Vagina (tissue), 2 donors: ENCODE results near the gene RIMOC1. TPM values are rescaled to one million over a fixed set of nuclear protein-coding genes. Genes with fewer than 3 reads are reported as not detected.

ENCODE experiments used
- DNase-seq, 2 donors: peaks; one replicate each; pipeline ENCODE4 v3.0.0-alpha.2; 2017; ENCODE audit errors: extremely low spot score in 2 of 2
- H3K27ac ChIP-seq: fragments of 200-600 bp; sonication (generic); one replicate; pipeline ENCODE4 v1.5.1; 2019
- H3K27me3 ChIP-seq: fragments of 200-600 bp; sonication (generic); one replicate; pipeline ENCODE4 v1.5.1; 2019
- H3K36me3 ChIP-seq, 2 donors: fragments of 200-600 bp; sonication (generic); one replicate each; pipeline ENCODE4 v1.5.1; 2017 to 2019
- H3K4me1 ChIP-seq: fragments of 200-600 bp; sonication (generic); one replicate; pipeline ENCODE4 v1.5.1; 2019
- H3K4me3 ChIP-seq, 2 donors: fragments of 200-600 bp; sonication (generic); 1 replicate in 1 of 2; 2 replicates in 1 of 2; pipeline ENCODE4 v1.5.1; 2016 to 2019
- H3K9me3 ChIP-seq: fragments of 200-600 bp; sonication (generic); one replicate; pipeline ENCODE4 v1.5.1; 2019
- CTCF ChIP-seq, 3 experiments: fragments of 450-650 bp in 2 of 3; fragments of 200-600 bp in 1 of 3; sonication (generic) in 1 of 3; IDR thresholded peaks; one replicate each; pipeline ENCODE4 v1.5.1; 2017 to 2019; ENCODE audit warnings: antibody characterized with exemption in 3 of 3, mild to moderate bottlenecking in 2 of 3, moderate library complexity in 2 of 3
- POLR2A ChIP-seq, 2 donors: fragments of 450-650 bp; IDR thresholded peaks; one replicate each; pipeline ENCODE4 v1.6.1; 2017; ENCODE audit warnings: antibody characterized with exemption in 2 of 2, mild to moderate bottlenecking in 2 of 2, moderate library complexity in 2 of 2
- POLR2AphosphoS5 ChIP-seq, 2 donors: sonication (generic); formaldehyde crosslinking; IDR thresholded peaks; one replicate each; pipeline ENCODE4 v1.9.0; 2017; ENCODE audit warnings: antibody characterized with exemption in 2 of 2, mild to moderate bottlenecking in 2 of 2, low read depth in 1 of 2; ENCODE audit not compliant: insufficient read depth in 1 of 2
- intact Hi-C: fragments of 100-400 bp; cut with DNase I; formaldehyde crosslinking; loops from one replicate; pipeline ENCODE4 v1.15.1; 2023
- total RNA-seq: library from RNA; depleted of rRNA; stranded (reverse); fragments of >200 nt; gene quantifications from one replicate; pipeline ENCODE4 v1.2.3, GENCODE V29; 2016

Gene RIMOC1
- total RNA-seq, 1 donor from 2014 or later = 10.3 TPM

DNA sequence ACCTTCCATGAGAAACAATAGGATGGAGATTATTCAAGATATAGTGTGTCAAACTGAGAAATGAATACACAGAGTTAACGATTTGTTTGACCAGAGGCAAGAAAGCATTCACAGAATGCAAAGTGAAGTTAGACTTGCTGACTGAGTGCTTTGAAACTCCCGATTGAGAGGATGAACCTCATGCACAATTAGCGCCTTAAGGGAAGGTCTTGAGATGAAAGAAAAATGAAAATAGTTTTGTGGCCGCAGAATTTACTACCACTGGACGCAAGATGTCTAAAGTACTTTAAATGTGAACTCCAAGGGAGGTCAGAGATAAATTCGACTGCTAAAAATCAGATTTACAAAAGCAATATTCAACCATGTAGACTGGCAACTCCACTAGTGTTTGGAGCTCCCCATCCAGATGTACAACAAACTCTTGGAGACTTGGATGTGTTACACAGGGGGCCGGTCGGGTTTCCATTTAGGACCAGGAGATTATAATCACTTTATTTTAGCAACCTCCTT is 707 bp upstream of the RIMOC1 start:
- peak overlapping the region; percentile 74 for H3K27ac ChIP-seq
- intact Hi-C loops = loop anchor here (10.0 kb wide), 1 partner anchor 49 kb away; no protein-coding TSS in a partner anchor

DNA sequence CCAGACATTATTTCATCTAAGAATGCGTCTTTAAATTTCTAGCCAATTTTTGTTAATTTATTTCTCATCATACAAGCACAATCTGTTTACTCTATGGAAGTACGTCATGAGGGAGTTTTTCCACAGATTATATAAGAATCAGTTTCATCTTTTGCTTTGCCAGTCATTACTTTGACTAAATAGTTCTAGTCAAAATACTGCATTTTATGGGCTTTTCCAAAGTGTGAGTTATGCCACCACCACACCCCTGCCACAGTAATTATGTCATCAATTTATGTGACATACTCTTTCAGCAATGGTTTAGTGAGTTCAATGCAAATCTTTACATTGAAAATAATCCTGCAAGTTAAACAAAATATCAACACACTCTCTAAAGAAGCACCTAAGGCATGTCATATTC is 2.0 kb downstream of the RIMOC1 start:
- Histone ChIP-seq H3K36me3 (peaks cover 0 to 28% of the 10 kb centered on the region in 2 donors), H3K4me1 (peaks cover 30% of the 10 kb centered on the region), H3K27me3 (no peaks in the 10 kb centered on the region), H3K27ac (no peak overlapping the region), H3K9me3 (no peaks in the 10 kb centered on the region), H3K4me3 (no peak overlapping the region)
- TF ChIP-seq POLR2A (IDR thresholded peaks at IDR 0.05) (no peak), POLR2AphosphoS5 (IDR thresholded peaks at IDR 0.05; ENCODE audit: insufficient read depth in 1 of 2, low read depth in 1 of 2) (no peak), CTCF (IDR thresholded peaks at IDR 0.05) (no peak)
- intact Hi-C loops = loop anchor here (10.0 kb wide), 1 partner anchor 51 kb away; no protein-coding TSS in a partner anchor
- DNase-seq = no peak

More for the DNA sequence above, 707 bp upstream of the RIMOC1 start:
- TF ChIP-seq CTCF (IDR thresholded peaks at IDR 0.05) = no peak
- TF ChIP-seq POLR2A (IDR thresholded peaks at IDR 0.05) = no peak
- TF ChIP-seq POLR2AphosphoS5 (IDR thresholded peaks at IDR 0.05; ENCODE audit: insufficient read depth in 1 of 2, low read depth in 1 of 2) = no peak
- no peaks in the 10 kb centered on the region for H3K27me3 ChIP-seq
- H3K4me3 ChIP-seq = peak overlapping the region; percentile 75 to 85
- peaks cover 30% of the 10 kb centered on the region for H3K4me1 ChIP-seq
- H3K36me3 ChIP-seq = peaks cover 0 to 3% of the 10 kb centered on the region in 2 donors
- H3K9me3 ChIP-seq = no peaks in the 10 kb centered on the region
- no peak for DNase-seq

- peaks cover 0 to 51% of the 10 kb centered on the region in 2 donors for H3K36me3 ChIP-seq
- H3K4me3 ChIP-seq = no peak overlapping the region
- H3K27ac ChIP-seq = no peak overlapping the region
- TF ChIP-seq POLR2AphosphoS5 (IDR thresholded peaks at IDR 0.05; ENCODE audit: insufficient read depth in 1 of 2, low read depth in 1 of 2) = no peak
- no peak for TF ChIP-seq POLR2A (IDR thresholded peaks at IDR 0.05)
- no peak for TF ChIP-seq CTCF (IDR thresholded peaks at IDR 0.05)
- H3K27me3 ChIP-seq = no peaks in the 10 kb centered on the region
- peaks cover 27% of the 10 kb centered on the region for H3K4me1 ChIP-seq
- intact Hi-C loops = loop anchor here (10.0 kb wide), 1 partner anchor 54 kb away; no protein-coding TSS in a partner anchor
- no peaks in the 10 kb centered on the region for H3K9me3 ChIP-seq
- no peak for DNase-seq
Measured at GRCh38 chr5:41908374-41909079, 4.4 kb downstream of the RIMOC1 start.

DNA sequence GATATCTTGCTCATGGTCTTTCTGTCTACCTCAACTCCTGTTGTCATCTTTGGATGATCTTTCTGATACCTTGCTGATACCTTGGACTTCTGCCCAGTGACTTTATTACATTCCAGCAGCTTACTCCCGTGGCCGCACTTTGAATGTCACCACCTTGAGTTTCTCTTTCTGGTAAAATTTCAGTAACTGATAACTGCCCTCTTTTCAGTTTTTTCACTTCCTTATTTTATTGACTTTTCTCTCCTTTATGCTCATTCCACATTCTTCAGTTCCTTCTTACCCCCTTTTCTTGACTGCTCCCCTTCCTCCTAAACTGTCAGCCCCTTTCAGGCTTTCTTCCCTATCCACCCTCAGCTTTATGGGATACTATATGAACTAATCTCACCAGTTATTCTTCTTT is 14.0 kb downstream of the RIMOC1 start:
- intact Hi-C loops = no loop called here
- Histone ChIP-seq H3K27me3 (no peaks in the 10 kb centered on the region), H3K4me3 (no peak overlapping the region), H3K36me3 (peaks cover 0 to 59% of the 10 kb centered on the region in 2 donors), H3K9me3 (no peaks in the 10 kb centered on the region), H3K27ac (no peak overlapping the region), H3K4me1 (no peaks in the 10 kb centered on the region)
- TF ChIP-seq CTCF (IDR thresholded peaks at IDR 0.05) (no peak), POLR2AphosphoS5 (IDR thresholded peaks at IDR 0.05; ENCODE audit: insufficient read depth in 1 of 2, low read depth in 1 of 2) (no peak)
- DNase-seq = no peak

DNA sequence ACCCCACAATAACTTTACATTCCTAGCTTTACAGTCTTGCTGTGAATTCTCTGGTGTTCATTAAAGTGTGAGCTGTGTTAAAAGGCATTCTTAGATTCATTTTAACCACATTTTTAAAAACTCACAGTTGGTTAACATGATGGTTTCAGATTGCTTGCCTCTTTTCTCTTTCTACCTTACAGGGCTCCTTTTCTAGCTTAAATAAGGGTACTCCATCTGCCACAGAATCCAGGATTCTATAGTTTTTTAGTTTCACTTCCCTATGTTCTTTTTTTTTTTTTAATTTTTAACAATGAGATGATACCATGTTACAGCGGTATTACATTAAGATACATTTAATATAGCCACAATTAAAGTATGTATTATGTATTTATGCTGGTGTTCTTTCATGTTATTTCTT is 17.0 kb downstream of the RIMOC1 start:
- no peak for DNase-seq
- H3K4me1 ChIP-seq = peaks cover 11% of the 10 kb centered on the region
- H3K27me3 ChIP-seq = no peaks in the 10 kb centered on the region
- H3K4me3 ChIP-seq = no peak overlapping the region
- H3K9me3 ChIP-seq = no peaks in the 10 kb centered on the region
- peaks cover 0 to 41% of the 10 kb centered on the region in 2 donors for H3K36me3 ChIP-seq
- TF ChIP-seq POLR2AphosphoS5 (IDR thresholded peaks at IDR 0.05; ENCODE audit: insufficient read depth in 1 of 2, low read depth in 1 of 2) = no peak
- no peak for TF ChIP-seq CTCF (IDR thresholded peaks at IDR 0.05)
- TF ChIP-seq POLR2A (IDR thresholded peaks at IDR 0.05) = no peak
- intact Hi-C loops = no loop called here
- H3K27ac ChIP-seq = no peak overlapping the region
